SK-N-MC (cell line): ENCODE measurements around the gene PTPRG.
"Not testable (repeated sequence)": the region's sequence is repeated elsewhere in the genome, so short reads cannot be mapped to it uniquely, and the experiment has no call there.

Experiments
- DNase-seq: peaks from one replicate; pipeline ENCODE4 v3.0.0-alpha.2; 2011; ENCODE audit warnings: low read depth, low spot score
- H3K27ac ChIP-seq: fragments of 200-600 bp; sonication (generic); 2 replicates; pipeline ENCODE4 v1.5.1; 2016; ENCODE audit warnings: mixed run types
- H3K36me3 ChIP-seq: fragments of 200-600 bp; sonication (generic); 2 replicates; pipeline ENCODE4 v1.6.1; 2017; ENCODE audit warnings: antibody characterized with exemption, low read length, mixed read lengths; ENCODE audit not compliant: insufficient read depth
- H3K4me3 ChIP-seq: fragments of 200-600 bp; sonication (generic); 2 replicates; pipeline ENCODE4 v1.5.1; 2016
- H3K9ac ChIP-seq: fragments of 200-600 bp; sonication (generic); 2 replicates; pipeline ENCODE4 v1.8.0; 2017; ENCODE audit warnings: mixed run types, mixed read lengths; ENCODE audit not compliant: insufficient read length
- H3K9me3 ChIP-seq: fragments of 200-600 bp; sonication (generic); 2 replicates; pipeline ENCODE4 v1.6.1; 2017; ENCODE audit warnings: low read depth, mild to moderate bottlenecking, antibody characterized with exemption, low read length, moderate library complexity, mixed read lengths
- EZH2 ChIP-seq: fragments of 200-600 bp; sonication (generic); IDR thresholded peaks from one replicate; pipeline ENCODE4 v1.6.1; 2017; ENCODE audit warnings: antibody characterized with exemption
- FOXP2 ChIP-seq: optimal IDR thresholded peaks from 2 replicates; pipeline ENCODE3; 2011; ENCODE audit warnings: mild to moderate bottlenecking, moderate library complexity; ENCODE audit not compliant: insufficient read depth; ENCODE audit errors: extremely low read length, control extremely low read depth
- POLR2AphosphoS5 ChIP-seq: IDR thresholded peaks from 2 replicates; pipeline ENCODE4 v1.6.1; 2012; ENCODE audit warnings: mild to moderate bottlenecking, low read depth, low read length, borderline replicate concordance

PTPRG gene

GRCh38 chr3:61812517-61812916 lies 251.1 kb downstream of the PTPRG start:
- no peaks in the 10 kb centered on the region for H3K9me3 ChIP-seq
- no peak for DNase-seq
- H3K36me3 ChIP-seq, result no peaks in the 10 kb centered on the region
- H3K4me3 ChIP-seq, result no peak overlapping the region
- no peak overlapping the region for H3K9ac ChIP-seq
- H3K27ac ChIP-seq, result no peak overlapping the region
- TF ChIP-seq EZH2, result no peak
- no peak for TF ChIP-seq POLR2AphosphoS5
- TF ChIP-seq FOXP2, result no peak

GRCh38 chr3:61813636-61814035 lies 252.3 kb downstream of the PTPRG start:
- no peak for DNase-seq
- no peaks in the 10 kb centered on the region for H3K9me3 ChIP-seq
- no peak for TF ChIP-seq EZH2
- TF ChIP-seq FOXP2, result no peak
- TF ChIP-seq POLR2AphosphoS5, result no peak
- no peak overlapping the region for H3K9ac ChIP-seq
- H3K4me3 ChIP-seq, result no peak overlapping the region
- no peak overlapping the region for H3K27ac ChIP-seq
- H3K36me3 ChIP-seq, result no peaks in the 10 kb centered on the region

- Histone ChIP-seq H3K9me3 (no peaks in the 10 kb centered on the region), H3K36me3 (no peaks in the 10 kb centered on the region), H3K27ac (no peak overlapping the region), H3K9ac (no peak overlapping the region), H3K4me3 (no peak overlapping the region)
- TF ChIP-seq POLR2AphosphoS5 (no peak), EZH2 (no peak), FOXP2 (no peak)
- no peak for DNase-seq
These were observed 253.3 kb downstream of the PTPRG start for GRCh38 chr3:61814674-61815073.

- H3K9me3 ChIP-seq, H3K27ac ChIP-seq, H3K9ac ChIP-seq, DNase-seq, H3K4me3 ChIP-seq, H3K36me3 ChIP-seq: not testable (repeated sequence)
These were observed 254.9 kb downstream of the PTPRG start for GRCh38 chr3:61816304-61816703.

GRCh38 chr3:61819861-61820260 lies 258.5 kb downstream of the PTPRG start:
- H3K4me3 ChIP-seq, result no peak overlapping the region
- H3K9me3 ChIP-seq, result no peaks in the 10 kb centered on the region
- DNase-seq, result no peak
- H3K27ac ChIP-seq, result no peak overlapping the region
- H3K36me3 ChIP-seq, result no peaks in the 10 kb centered on the region
- TF ChIP-seq FOXP2, result no peak
- TF ChIP-seq POLR2AphosphoS5, result no peak
- H3K9ac ChIP-seq, result no peak overlapping the region

GRCh38 chr3:61820306-61820992 lies 259.1 kb downstream of the PTPRG start:
- no peaks in the 10 kb centered on the region for H3K36me3 ChIP-seq
- H3K4me3 ChIP-seq, result no peak overlapping the region
- H3K9ac ChIP-seq, result no peak overlapping the region
- H3K27ac ChIP-seq, result no peak overlapping the region
- TF ChIP-seq EZH2, result no peak
- TF ChIP-seq FOXP2, result no peak
- TF ChIP-seq POLR2AphosphoS5, result no peak
- H3K9me3 ChIP-seq, result no peaks in the 10 kb centered on the region
- DNase-seq, result no peak

GRCh38 chr3:61821823-61822251 lies 260.5 kb downstream of the PTPRG start:
- no peak overlapping the region for H3K27ac ChIP-seq
- DNase-seq, result no peak
- H3K36me3 ChIP-seq, result no peaks in the 10 kb centered on the region
- no peak overlapping the region for H3K9ac ChIP-seq
- H3K4me3 ChIP-seq, result no peak overlapping the region
- H3K9me3 ChIP-seq, result no peaks in the 10 kb centered on the region
- no peak for TF ChIP-seq POLR2AphosphoS5
- TF ChIP-seq FOXP2, result no peak
- TF ChIP-seq EZH2, result no peak

- DNase-seq, result no peak
- H3K36me3 ChIP-seq, result no peaks in the 10 kb centered on the region
- no peaks in the 10 kb centered on the region for H3K9me3 ChIP-seq
- TF ChIP-seq EZH2 (no peak), POLR2AphosphoS5 (no peak), FOXP2 (no peak)
- no peak overlapping the region for H3K27ac ChIP-seq
- H3K4me3 ChIP-seq, result no peak overlapping the region
- no peak overlapping the region for H3K9ac ChIP-seq
These were observed 261.2 kb downstream of the PTPRG start for GRCh38 chr3:61822588-61822987.

- no peaks in the 10 kb centered on the region for H3K9me3 ChIP-seq
- DNase-seq, result no peak
- H3K9ac ChIP-seq, result no peak overlapping the region
These were observed 263.3 kb downstream of the PTPRG start for GRCh38 chr3:61824553-61825135.

More at GRCh38 chr3:61824553-61825135, 263.3 kb downstream of the PTPRG start:
- Histone ChIP-seq H3K36me3 (no peaks in the 10 kb centered on the region), H3K27ac (no peak overlapping the region), H3K4me3 (no peak overlapping the region)
- TF ChIP-seq POLR2AphosphoS5 (no peak), EZH2 (no peak), FOXP2 (no peak)
